Measurements from ENCODE around the gene SMCO4.

DNA sequence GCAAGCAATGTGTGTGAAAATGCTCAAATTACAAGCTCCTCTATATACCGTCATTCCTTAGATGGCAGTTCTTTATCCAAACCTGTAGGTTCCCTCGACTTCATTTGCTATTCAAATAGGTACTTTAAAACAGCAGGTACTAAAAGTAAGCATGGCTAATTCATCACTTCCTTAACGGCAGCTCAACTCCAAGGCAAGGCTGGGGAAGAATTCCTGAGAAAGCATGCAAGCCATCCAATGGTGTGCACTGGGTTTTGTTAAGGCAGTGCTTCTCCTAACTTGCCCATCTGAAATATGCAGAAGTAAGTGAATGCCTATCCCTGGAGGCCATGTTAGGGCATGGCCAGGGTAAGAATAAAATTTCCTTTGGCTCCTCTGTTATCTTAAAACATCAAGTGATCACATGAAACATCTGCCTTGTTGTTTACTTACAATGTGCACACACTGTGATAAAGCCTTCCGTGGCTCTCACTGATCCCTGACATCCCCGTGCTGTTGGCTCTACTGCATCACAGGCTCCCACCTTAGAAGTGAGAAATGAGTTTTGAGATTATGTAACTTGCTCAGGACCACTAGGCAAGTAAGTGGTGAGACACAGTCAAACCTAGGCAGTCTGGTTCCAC is 52.1 kb downstream of the SMCO4 start:
- TF ChIP-seq POLR2AphosphoS5 (IDR thresholded peaks at IDR 0.05; ENCODE audit: low read depth) = no peak
- TF ChIP-seq, protein P1, sequence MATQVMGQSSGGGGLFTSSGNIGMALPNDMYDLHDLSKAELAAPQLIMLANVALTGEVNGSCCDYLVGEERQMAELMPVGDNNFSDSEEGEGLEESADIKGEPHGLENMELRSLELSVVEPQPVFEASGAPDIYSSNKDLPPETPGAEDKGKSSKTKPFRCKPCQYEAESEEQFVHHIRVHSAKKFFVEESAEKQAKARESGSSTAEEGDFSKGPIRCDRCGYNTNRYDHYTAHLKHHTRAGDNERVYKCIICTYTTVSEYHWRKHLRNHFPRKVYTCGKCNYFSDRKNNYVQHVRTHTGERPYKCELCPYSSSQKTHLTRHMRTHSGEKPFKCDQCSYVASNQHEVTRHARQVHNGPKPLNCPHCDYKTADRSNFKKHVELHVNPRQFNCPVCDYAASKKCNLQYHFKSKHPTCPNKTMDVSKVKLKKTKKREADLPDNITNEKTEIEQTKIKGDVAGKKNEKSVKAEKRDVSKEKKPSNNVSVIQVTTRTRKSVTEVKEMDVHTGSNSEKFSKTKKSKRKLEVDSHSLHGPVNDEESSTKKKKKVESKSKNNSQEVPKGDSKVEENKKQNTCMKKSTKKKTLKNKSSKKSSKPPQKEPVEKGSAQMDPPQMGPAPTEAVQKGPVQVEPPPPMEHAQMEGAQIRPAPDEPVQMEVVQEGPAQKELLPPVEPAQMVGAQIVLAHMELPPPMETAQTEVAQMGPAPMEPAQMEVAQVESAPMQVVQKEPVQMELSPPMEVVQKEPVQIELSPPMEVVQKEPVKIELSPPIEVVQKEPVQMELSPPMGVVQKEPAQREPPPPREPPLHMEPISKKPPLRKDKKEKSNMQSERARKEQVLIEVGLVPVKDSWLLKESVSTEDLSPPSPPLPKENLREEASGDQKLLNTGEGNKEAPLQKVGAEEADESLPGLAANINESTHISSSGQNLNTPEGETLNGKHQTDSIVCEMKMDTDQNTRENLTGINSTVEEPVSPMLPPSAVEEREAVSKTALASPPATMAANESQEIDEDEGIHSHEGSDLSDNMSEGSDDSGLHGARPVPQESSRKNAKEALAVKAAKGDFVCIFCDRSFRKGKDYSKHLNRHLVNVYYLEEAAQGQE (IDR thresholded peaks at IDR 0.05; ENCODE audit: unreplicated experiment) = no peak

All from GM23338 (cell line).